ENCODE data around the gene LILRB5. TPM values are rescaled to one million over a fixed set of nuclear protein-coding genes. Genes with fewer than 3 reads are reported as not detected.

The LILRB5 gene
- total and polyA plus RNA-seq, 9 of the 15 experiments (the other 6 are each of a cell fraction or from before 2014, with no cell fraction given), result not detected

- TF ChIP-seq, protein P1, sequence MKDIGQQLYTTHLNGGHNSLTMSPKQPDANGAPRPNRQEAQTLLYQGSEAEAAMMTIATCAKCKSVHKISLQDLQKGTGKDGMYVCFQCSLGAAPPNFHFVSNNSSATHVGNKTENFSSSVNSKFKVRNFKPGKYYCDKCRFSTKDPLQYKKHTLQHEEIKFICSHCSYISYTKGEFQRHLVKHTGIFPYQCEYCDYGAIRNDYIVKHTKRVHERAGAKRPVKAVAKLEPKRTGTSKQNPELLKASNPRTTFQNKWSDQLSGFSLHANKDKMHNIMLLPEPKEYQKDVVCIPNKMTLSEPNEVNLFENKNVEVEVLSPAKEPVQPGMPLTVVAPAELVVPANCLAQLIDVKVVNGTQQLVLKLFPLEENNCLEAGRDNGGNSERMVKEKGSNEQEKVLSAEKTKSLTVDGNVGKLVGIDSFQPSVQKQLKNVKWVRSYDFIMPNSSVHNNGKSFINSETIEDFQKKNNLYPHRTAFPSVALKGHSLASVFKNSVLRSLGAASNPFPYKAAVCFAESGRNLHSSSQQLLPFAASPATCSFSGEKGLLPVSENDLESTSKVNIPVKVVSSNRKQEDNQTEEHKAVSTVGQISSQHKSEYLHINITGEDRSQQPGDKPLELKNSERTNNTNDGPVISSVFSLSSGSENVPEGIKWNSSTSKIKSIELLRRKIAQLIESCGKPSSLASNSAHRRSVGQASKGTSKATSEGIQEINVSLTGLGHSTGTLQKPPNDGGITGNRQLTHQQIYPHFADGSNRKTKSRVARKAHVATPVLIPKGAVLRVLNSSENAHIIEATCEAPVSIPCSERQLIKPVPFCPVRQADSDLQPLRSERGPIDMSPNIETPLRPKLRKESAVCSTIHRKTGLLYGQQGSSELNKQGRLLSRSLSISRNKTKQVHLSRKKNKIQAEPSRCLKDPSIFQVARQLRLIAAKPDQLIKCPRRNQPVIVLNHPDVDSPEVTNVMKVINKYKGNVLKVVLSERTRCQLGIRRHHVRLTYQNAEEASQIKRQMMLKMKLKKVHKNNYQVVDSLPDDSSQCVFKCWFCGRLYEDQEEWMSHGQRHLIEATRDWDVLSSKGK (CRISPR knock-in tag; IDR thresholded peaks at IDR 0.05), result no peak
- TF ChIP-seq, protein P2, sequence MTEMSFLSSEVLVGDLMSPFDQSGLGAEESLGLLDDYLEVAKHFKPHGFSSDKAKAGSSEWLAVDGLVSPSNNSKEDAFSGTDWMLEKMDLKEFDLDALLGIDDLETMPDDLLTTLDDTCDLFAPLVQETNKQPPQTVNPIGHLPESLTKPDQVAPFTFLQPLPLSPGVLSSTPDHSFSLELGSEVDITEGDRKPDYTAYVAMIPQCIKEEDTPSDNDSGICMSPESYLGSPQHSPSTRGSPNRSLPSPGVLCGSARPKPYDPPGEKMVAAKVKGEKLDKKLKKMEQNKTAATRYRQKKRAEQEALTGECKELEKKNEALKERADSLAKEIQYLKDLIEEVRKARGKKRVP (CRISPR knock-in tag; IDR thresholded peaks at IDR 0.05), result no peak; the same call in 1 of the 2 replicates
- peak; percentile 94 for TF ChIP-seq POLR2AphosphoS5 (IDR thresholded peaks at IDR 0.05; ENCODE audit: control insufficient read depth, insufficient read depth, low read depth, low read length)
- peak; percentile 95 for TF ChIP-seq ARID1B (IDR thresholded peaks at IDR 0.05)
- no peak; the same call in 1 of the 2 replicates for TF ChIP-seq CHD2 (IDR thresholded peaks at IDR 0.05; ENCODE audit: low read depth, low read length)
- no peak for TF ChIP-seq ZBTB2 (IDR thresholded peaks at IDR 0.05)
- peak; percentile 56; the same call in 1 of the 2 replicates for TF ChIP-seq TARDBP (IDR thresholded peaks at IDR 0.05)
- peak; percentile 70 for TF ChIP-seq GABPA (tag; conservative IDR thresholded peaks at IDR 0.05; ENCODE audit: low read depth)
- TF ChIP-seq ZNF23 (CRISPR knock-in tag; IDR thresholded peaks at IDR 0.05), result 0 out of 2 replicates have a peak, but pooled peaks have one; percentile 51
- TF ChIP-seq ZC3H11A (IDR thresholded peaks at IDR 0.05; ENCODE audit: low read depth, low read length), result no peak
- TF ChIP-seq BDP1 (IDR thresholded peaks at IDR 0.05; ENCODE audit: insufficient read depth, insufficient read length), result no peak
- 0 out of 2 replicates have a peak, but pooled peaks have one; percentile 39 for TF ChIP-seq ILF3 (IDR thresholded peaks at IDR 0.05; ENCODE audit: borderline replicate concordance)
- TF ChIP-seq ZFPM2 (CRISPR knock-in tag; IDR thresholded peaks at IDR 0.05), result 0 out of 2 replicates have a peak, but pooled peaks have one; percentile 67
- TF ChIP-seq KAT7 (CRISPR knock-in tag; IDR thresholded peaks at IDR 0.05; ENCODE audit: borderline replicate concordance), result no peak
- no peak; the same call in 1 of the 2 replicates for TF ChIP-seq ZNF324 (CRISPR knock-in tag; IDR thresholded peaks at IDR 0.05)
- TF ChIP-seq, protein P3, sequence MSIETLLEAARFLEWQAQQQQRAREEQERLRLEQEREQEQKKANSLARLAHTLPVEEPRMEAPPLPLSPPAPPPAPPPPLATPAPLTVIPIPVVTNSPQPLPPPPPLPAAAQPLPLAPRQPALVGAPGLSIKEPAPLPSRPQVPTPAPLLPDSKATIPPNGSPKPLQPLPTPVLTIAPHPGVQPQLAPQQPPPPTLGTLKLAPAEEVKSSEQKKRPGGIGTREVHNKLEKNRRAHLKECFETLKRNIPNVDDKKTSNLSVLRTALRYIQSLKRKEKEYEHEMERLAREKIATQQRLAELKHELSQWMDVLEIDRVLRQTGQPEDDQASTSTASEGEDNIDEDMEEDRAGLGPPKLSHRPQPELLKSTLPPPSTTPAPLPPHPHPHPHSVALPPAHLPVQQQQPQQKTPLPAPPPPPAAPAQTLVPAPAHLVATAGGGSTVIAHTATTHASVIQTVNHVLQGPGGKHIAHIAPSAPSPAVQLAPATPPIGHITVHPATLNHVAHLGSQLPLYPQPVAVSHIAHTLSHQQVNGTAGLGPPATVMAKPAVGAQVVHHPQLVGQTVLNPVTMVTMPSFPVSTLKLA (conservative IDR thresholded peaks at IDR 0.05), result peak; percentile 96 to 98
- peak; percentile 74 for TF ChIP-seq ETV5 (CRISPR knock-in tag; IDR thresholded peaks at IDR 0.05; ENCODE audit: low read depth)
- TF ChIP-seq MAFF (IDR thresholded peaks at IDR 0.05; ENCODE audit: low read length), result no peak
- TF ChIP-seq BACH1 (tag; IDR thresholded peaks at IDR 0.05), result peak; percentile 70; the same call in 1 of the 2 replicates
- TF ChIP-seq HDAC3 (IDR thresholded peaks at IDR 0.05; ENCODE audit: borderline replicate concordance, partially characterized antibody), result peak; percentile 88
- no peak; the same call in 1 of the 2 replicates for TF ChIP-seq NFIX (CRISPR knock-in tag; IDR thresholded peaks at IDR 0.05; ENCODE audit: low read depth)
Observed at GRCh38 chr19:54207983-54208783, 48.9 kb downstream of the LILRB5 start (continued).
